Body of pancreas (tissue), 4 donors: ENCODE data around the gene CRB1. TPM values are rescaled to one million over a fixed set of nuclear protein-coding genes. Genes with fewer than 3 reads are reported as not detected.

ENCODE experiments used
- ATAC-seq: fragments of 150-250 bp; one replicate; pipeline ENCODE4 v1.9.1; 2016
- DNase-seq, 4 donors: peaks; one replicate each; pipeline ENCODE4 v3.0.0-alpha.2; 2019
- H3K27ac ChIP-seq, 4 donors: fragments of 200-600 bp; sonication (generic); 1 replicate in 3 of 4; 2 replicates in 1 of 4; pipeline versions ENCODE4 v1.5.1 to v1.6.1; 2016 to 2019; ENCODE audit warnings: mild to moderate bottlenecking in 1 of 4, mixed read lengths in 1 of 4, moderate library complexity in 1 of 4
- H3K27me3 ChIP-seq, 2 donors: fragments of 200-600 bp; sonication (generic); one replicate each; pipeline ENCODE4 v1.6.0; 2016; ENCODE audit warnings: mild to moderate bottlenecking in 1 of 2
- H3K36me3 ChIP-seq, 2 donors: fragments of 200-600 bp; sonication (generic); replicated peaks in 1 of 2; 2 replicates each; pipeline ENCODE4 v1.5.1; 2016; ENCODE audit warnings: low read depth in 2 of 2; ENCODE audit not compliant: insufficient read depth in 1 of 2
- H3K4me1 ChIP-seq: fragments of 200-600 bp; sonication (generic); one replicate; pipeline ENCODE4 v1.6.0; 2016
- H3K4me3 ChIP-seq, 2 donors: fragments of 200-600 bp; sonication (generic); 1 replicate in 1 of 2; 2 replicates in 1 of 2; pipeline ENCODE4 v1.5.1; 2016 to 2019
- H3K9me3 ChIP-seq, 3 donors: fragments of 200-600 bp; sonication (generic); 1 replicate in 2 of 3; 2 replicates in 1 of 3; pipeline ENCODE4 v1.5.1; 2016
- CTCF ChIP-seq, 7 experiments: fragments of 450-650 bp in 4 of 7; fragments of 200-600 bp in 3 of 7; sonication (generic) in 3 of 7; IDR thresholded peaks; one replicate each; pipeline ENCODE4 v1.5.1; 2016 to 2019; ENCODE audit warnings: antibody characterized with exemption in 7 of 7
- POLR2A ChIP-seq, 3 donors: fragments of 450-650 bp; IDR thresholded peaks; one replicate each; pipeline ENCODE4 v1.6.1; 2016; ENCODE audit warnings: antibody characterized with exemption in 3 of 3, mild to moderate bottlenecking in 2 of 3
- WGBS, 2 donors: methylation state at CpG; one replicate each; pipeline ENCODE4 v1.1.5; 2017; 5-methylcytosine and 5-hydroxymethylcytosine counted together
- intact Hi-C: fragments of 100-400 bp; cut with DNase I; formaldehyde crosslinking; loops from one replicate; pipeline ENCODE4 v1.15.1; 2023
- total RNA-seq, 2 donors: library from RNA; depleted of rRNA; stranded (reverse); fragments of >200 nt; gene quantifications; one replicate each; pipeline ENCODE4 v1.1.0, GENCODE V29; 2016

The CRB1 gene
- total RNA-seq, 2 donors from 2014 or later = 0.26 to 10.2 TPM

- H3K27me3 ChIP-seq = no peaks in the 10 kb centered on the region
- no peak for TF ChIP-seq CTCF (IDR thresholded peaks at IDR 0.05)
- no peak for TF ChIP-seq POLR2A (IDR thresholded peaks at IDR 0.05)
- intact Hi-C loops = no loop called here
- H3K4me1 ChIP-seq = no peaks in the 10 kb centered on the region
- 83 to 87% methylated on average over 7 to 10 of the region's 10 CpGs for WGBS, 2 donors
- ATAC-seq (no peak), DNase-seq (no peak)
- no peaks in the 10 kb centered on the region for H3K36me3 ChIP-seq
- H3K27ac ChIP-seq = no peak overlapping the region
- H3K9me3 ChIP-seq = no peaks in the 10 kb centered on the region
- no peak overlapping the region for H3K4me3 ChIP-seq
Measured at GRCh38 chr1:197496722-197497121, 228.7 kb downstream of the CRB1 start.

DNA sequence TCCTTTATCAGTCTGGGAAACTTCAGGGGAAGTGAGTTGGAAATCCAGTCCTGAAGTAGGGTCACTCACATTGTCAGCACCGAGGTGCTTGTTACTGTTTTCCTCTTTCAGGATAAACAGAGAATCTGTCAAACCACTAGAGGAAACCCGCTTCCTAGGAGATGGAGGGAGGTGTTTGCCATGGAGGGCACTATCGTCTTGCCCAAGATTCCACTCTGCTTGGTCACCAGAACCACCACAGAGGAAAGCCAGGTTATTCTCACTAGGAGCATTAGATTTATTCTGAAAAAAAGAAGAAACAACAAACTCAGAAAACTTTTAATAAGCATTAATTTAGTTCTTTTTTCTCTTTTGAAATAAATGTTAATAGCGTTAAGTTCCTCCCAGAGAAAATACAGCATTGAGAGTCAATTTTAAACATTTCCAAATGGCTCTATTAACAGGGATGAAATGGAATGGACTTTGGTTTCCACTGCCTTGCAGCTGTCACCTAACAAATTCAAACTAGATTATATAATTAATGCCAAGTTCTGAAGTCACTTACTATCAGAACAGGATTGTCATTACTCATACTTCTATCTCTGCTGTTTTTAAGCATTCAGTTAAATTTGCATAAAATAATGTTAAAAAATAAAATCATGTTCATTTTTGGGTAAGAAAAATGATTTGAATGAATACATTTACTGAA lies 242.8 kb downstream of the CRB1 start:
- WGBS, 2 donors = 90 to 91% methylated on average over 4 of the region's 4 CpGs
- ATAC-seq = no peak

GRCh38 chr1:197515421-197515820 lies 247.4 kb downstream of the CRB1 start:
- intact Hi-C loops = no loop called here
- DNase-seq (no peak), ATAC-seq (no peak)
- H3K27ac ChIP-seq = no peak overlapping the region
- peaks cover 0 to 3% of the 10 kb centered on the region in 2 donors for H3K36me3 ChIP-seq
- no peaks in the 10 kb centered on the region for H3K4me1 ChIP-seq
- WGBS, 2 donors = 81 to 85% methylated on average over 1 of the region's 1 CpG
- no peaks in the 10 kb centered on the region for H3K9me3 ChIP-seq
- TF ChIP-seq CTCF (IDR thresholded peaks at IDR 0.05) (no peak), POLR2A (IDR thresholded peaks at IDR 0.05) (no peak)
- no peak overlapping the region for H3K4me3 ChIP-seq
- H3K27me3 ChIP-seq = no peaks in the 10 kb centered on the region

More for the DNA sequence above, 242.8 kb downstream of the CRB1 start:
- H3K4me1 ChIP-seq = no peaks in the 10 kb centered on the region
- no peaks in the 10 kb centered on the region for H3K27me3 ChIP-seq
- DNase-seq = no peak
- H3K36me3 ChIP-seq = peaks cover 0 to 3% of the 10 kb centered on the region in 2 donors
- intact Hi-C loops = no loop called here
- H3K27ac ChIP-seq = no peak overlapping the region
- no peaks in the 10 kb centered on the region for H3K9me3 ChIP-seq
- H3K4me3 ChIP-seq = no peak overlapping the region
- TF ChIP-seq POLR2A (IDR thresholded peaks at IDR 0.05) (no peak), CTCF (IDR thresholded peaks at IDR 0.05) (no peak)

- H3K27me3 ChIP-seq = no peaks in the 10 kb centered on the region
- H3K4me1 ChIP-seq = no peaks in the 10 kb centered on the region
- H3K27ac ChIP-seq = no peak overlapping the region
- intact Hi-C loops = loop anchor here (10.0 kb wide), 1 partner anchor 365 kb away; no protein-coding TSS in a partner anchor
- WGBS, 2 donors = 95 to 96% methylated on average over 1 of the region's 1 CpG
- H3K4me3 ChIP-seq = no peak overlapping the region
- TF ChIP-seq POLR2A (IDR thresholded peaks at IDR 0.05) (no peak), CTCF (IDR thresholded peaks at IDR 0.05) (peak in 3 of 7 experiments; percentile 22 to 39 (median 33))
- ATAC-seq (no peak), DNase-seq (no peak)
- H3K36me3 ChIP-seq = no peaks in the 10 kb centered on the region
- H3K9me3 ChIP-seq = no peaks in the 10 kb centered on the region
Measured at GRCh38 chr1:197519741-197520334, 251.8 kb downstream of the CRB1 start.
